SK-N-SH (cell line): ENCODE results near the gene C9orf57. TPM values are rescaled to one million over a fixed set of nuclear protein-coding genes. Genes with fewer than 3 reads are reported as not detected.

ENCODE experiments used
- CTCF ChIA-PET: fragments of 300-600, 350-600 bp; formaldehyde crosslinking; extraction: SDS; loops from one replicate; lab custom pipeline; 2021; lab: Yijun Ruan, JAX
- POLR2A ChIA-PET: fragments of 350-600 bp; sonication (Branson Sonifier 250); formaldehyde crosslinking; extraction: SDS; loops from one replicate; lab custom pipeline; 2020; ENCODE audit warnings: antibody characterized with exemption, inconsistent platforms; lab: Yijun Ruan, JAX
- DNase-seq: peaks from one replicate; pipeline ENCODE4 v3.0.0; 2012
- H2AFZ ChIP-seq: fragments of 200-600 bp; sonication (generic); 2 replicates; pipeline ENCODE4 v1.8.1; 2016; ENCODE audit warnings: antibody characterized with exemption, mild to moderate bottlenecking, low read depth
- H3F3A ChIP-seq: fragments of 200-600 bp; sonication (generic); replicated peaks from 2 replicates; pipeline ENCODE3; 2016; ENCODE audit warnings: antibody characterized with exemption, mild to moderate bottlenecking; ENCODE audit not compliant: insufficient read depth
- H3K27ac ChIP-seq, 2 experiments: fragments of 200-500 bp in 1 of 2; fragments of 200-600 bp in 1 of 2; sonication (Bioruptor generic) in 1 of 2; sonication (generic), shearing (Covaris generic) in 1 of 2; 2 replicates each; pipeline versions ENCODE4 v1.5.1 to v1.6.1; 2014 to 2016; ENCODE audit warnings: low read depth in 2 of 2, inconsistent platforms in 1 of 2, low read length in 1 of 2, mild to moderate bottlenecking in 1 of 2, mixed read lengths in 1 of 2
- H3K27me3 ChIP-seq: fragments of 200-600 bp; sonication (generic), shearing (Covaris generic); 2 replicates; pipeline ENCODE4 v1.6.1; 2016; ENCODE audit warnings: mixed run types; ENCODE audit not compliant: insufficient read depth
- H3K36me3 ChIP-seq, 2 experiments: fragments of 200-500 bp in 1 of 2; fragments of 200-600 bp in 1 of 2; sonication (Bioruptor generic) in 1 of 2; sonication (generic) in 1 of 2; replicated peaks in 1 of 2; 2 replicates each; pipeline versions ENCODE3 to v1.5.1; 2014 to 2016; ENCODE audit warnings: low read length in 1 of 2, mild to moderate bottlenecking in 1 of 2; ENCODE audit not compliant: insufficient read depth in 2 of 2, control insufficient read depth in 1 of 2
- H3K4me1 ChIP-seq, 2 experiments: fragments of 200-500 bp in 1 of 2; fragments of 200-600 bp in 1 of 2; sonication (Bioruptor generic) in 1 of 2; sonication (generic), shearing (Covaris generic) in 1 of 2; 2 replicates each; pipeline versions ENCODE4 v1.5.1 to v1.6.1; 2014 to 2016; ENCODE audit warnings: low read depth in 1 of 2, low read length in 1 of 2, mixed run types in 1 of 2; ENCODE audit not compliant: insufficient read depth in 2 of 2, control insufficient read depth in 1 of 2
- H3K4me2 ChIP-seq: fragments of 200-600 bp; sonication (generic), shearing (Covaris generic); 2 replicates; pipeline ENCODE4 v1.6.1; 2017; ENCODE audit warnings: mixed run types
- H3K4me3 ChIP-seq, 2 experiments: fragments of 200-500 bp in 1 of 2; fragments of 200-600 bp in 1 of 2; sonication (Bioruptor generic) in 1 of 2; sonication (generic), shearing (Covaris generic) in 1 of 2; 2 replicates each; pipeline versions ENCODE4 v1.5.1 to v1.8.1; 2014 to 2016; ENCODE audit warnings: low read depth in 2 of 2, inconsistent platforms in 1 of 2, low read length in 1 of 2, mild to moderate bottlenecking in 1 of 2, mixed read lengths in 1 of 2, moderate library complexity in 1 of 2
- H3K79me2 ChIP-seq: fragments of 200-600 bp; sonication (generic); 2 replicates; pipeline ENCODE4 v1.8.1; 2017; ENCODE audit warnings: mild to moderate bottlenecking; ENCODE audit not compliant: insufficient read depth
- H3K9ac ChIP-seq: fragments of 200-600 bp; sonication (generic); 2 replicates; pipeline ENCODE4 v1.6.1; 2017; ENCODE audit warnings: mixed run types
- H3K9me2 ChIP-seq: fragments of 200-600 bp; sonication (generic); 2 replicates; pipeline ENCODE4 v1.6.1; 2017; ENCODE audit warnings: mixed run types
- H3K9me3 ChIP-seq: fragments of 200-600 bp; sonication (generic); 2 replicates; pipeline ENCODE4 v1.6.1; 2017; ENCODE audit warnings: mixed run types, mild to moderate bottlenecking, moderate library complexity
- H4K20me1 ChIP-seq: fragments of 200-600 bp; sonication (generic); 2 replicates; pipeline ENCODE4 v1.6.1; 2017; ENCODE audit warnings: mild to moderate bottlenecking, mixed run types; ENCODE audit not compliant: insufficient read depth
- EZH2phosphoT487 ChIP-seq: fragments of 200-600 bp; sonication (generic); IDR thresholded peaks from 2 replicates; pipeline ENCODE4 v1.6.1; 2017; ENCODE audit warnings: low read depth, mixed run types, mild to moderate bottlenecking, antibody characterized with exemption, moderate library complexity, borderline replicate concordance
- FOXM1 ChIP-seq: IDR thresholded peaks from 2 replicates; pipeline ENCODE4 v1.4.0; 2012; ENCODE audit warnings: low read depth, mild to moderate bottlenecking
- GABPA ChIP-seq: IDR thresholded peaks from 2 replicates; pipeline ENCODE4 v1.4.0; 2012; ENCODE audit warnings: low read depth, mild to moderate bottlenecking
- GATA2 ChIP-seq: sonication (generic); formaldehyde crosslinking; IDR thresholded peaks from 2 replicates; pipeline ENCODE4 v1.5.0; 2020; ENCODE audit warnings: mild to moderate bottlenecking, missing genetic modification reagents
- MAX ChIP-seq: IDR thresholded peaks from 2 replicates; pipeline ENCODE4 v1.4.0; 2012; ENCODE audit warnings: low read depth
- MEF2A ChIP-seq: IDR thresholded peaks from 2 replicates; pipeline ENCODE4 v1.4.0; 2012; ENCODE audit warnings: low read depth, borderline replicate concordance
- SIN3A ChIP-seq: IDR thresholded peaks from 2 replicates; pipeline ENCODE4 v1.6.1; 2012; ENCODE audit warnings: low read depth, mild to moderate bottlenecking, low read length, moderate library complexity, borderline replicate concordance
- TAF1 ChIP-seq: IDR thresholded peaks from 2 replicates; pipeline ENCODE4 v1.6.1; 2012; ENCODE audit warnings: low read depth, mild to moderate bottlenecking, low read length, moderate library complexity, borderline replicate concordance
- TCF12 ChIP-seq: IDR thresholded peaks from 2 replicates; pipeline ENCODE4 v1.4.0; 2012
- TEAD4 ChIP-seq: IDR thresholded peaks from 2 replicates; pipeline ENCODE4 v1.4.0; 2012; ENCODE audit warnings: mild to moderate bottlenecking, borderline replicate concordance; ENCODE audit not compliant: insufficient read depth
- USF1 ChIP-seq: IDR thresholded peaks from 2 replicates; pipeline ENCODE4 v1.4.0; 2012; ENCODE audit warnings: low read depth, borderline replicate concordance
- WGBS: methylation state at CpG from one replicate; pipeline ENCODE4 v1.1.6; 2017; ENCODE audit warnings: low lambda C conversion rate; 5-methylcytosine and 5-hydroxymethylcytosine counted together
- polyA plus RNA-seq, 3 experiments: library from polyadenylated mRNA; depleted of rRNA; stranded (reverse); fragments of >200 nt; gene quantifications; 2 replicates each; pipeline ENCODE4 v1.2.3, GENCODE V29; 2012
- TF ChIP-seq, protein P1 (sequence below): fragments of 150-350 bp; IDR thresholded peaks from 2 replicates; pipeline ENCODE4 v1.6.1; 2016; ENCODE audit warnings: mild to moderate bottlenecking, low read depth, low read length
- TF ChIP-seq, protein P2 (sequence below): fragments of 200-600 bp; sonication (generic); IDR thresholded peaks from 2 replicates; pipeline ENCODE4 v1.6.1; 2017; ENCODE audit warnings: antibody characterized with exemption, mild to moderate bottlenecking, moderate library complexity

The C9orf57 gene
- polyA plus RNA-seq, 1 of the 3 experiments (the other 2 are of a cell fraction): not detected

DNA sequence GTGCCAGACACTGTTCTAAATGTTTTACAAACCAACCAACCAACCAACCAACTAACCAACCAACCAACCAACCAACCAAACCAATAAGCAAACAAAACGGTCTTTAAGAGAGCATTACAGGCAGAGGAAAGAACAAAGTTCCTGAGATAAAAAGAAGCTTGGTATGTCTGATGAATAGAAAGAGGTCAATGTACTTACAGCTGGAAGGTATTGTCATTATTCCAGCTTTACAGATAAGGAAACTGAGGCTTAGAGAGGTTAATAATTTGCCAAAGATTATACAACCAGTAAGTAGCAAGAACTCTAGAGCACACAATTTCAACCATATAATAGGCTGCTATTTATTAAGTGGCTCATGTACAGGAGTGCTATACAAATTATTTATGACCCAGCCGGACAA lies 29.6 kb downstream of the C9orf57 start:
- no peak overlapping the region for H3K9ac ChIP-seq
- no peaks in the 10 kb centered on the region for H3K9me2 ChIP-seq
- no peak overlapping the region for H2AFZ ChIP-seq
- peaks cover 6% of the 10 kb centered on the region for H3K27me3 ChIP-seq
- H3K27ac ChIP-seq: no peak overlapping the region
- no peak overlapping the region for H3K4me3 ChIP-seq
- TF ChIP-seq TCF12: no peak
- TF ChIP-seq GABPA: no peak
- TF ChIP-seq GATA2 (CRISPR knock-in tag): no peak
- TF ChIP-seq USF1: no peak
- no peak for TF ChIP-seq MEF2A
- TF ChIP-seq EZH2phosphoT487: no peak
- TF ChIP-seq TAF1: no peak
- TF ChIP-seq SIN3A: no peak
- TF ChIP-seq, protein P1, sequence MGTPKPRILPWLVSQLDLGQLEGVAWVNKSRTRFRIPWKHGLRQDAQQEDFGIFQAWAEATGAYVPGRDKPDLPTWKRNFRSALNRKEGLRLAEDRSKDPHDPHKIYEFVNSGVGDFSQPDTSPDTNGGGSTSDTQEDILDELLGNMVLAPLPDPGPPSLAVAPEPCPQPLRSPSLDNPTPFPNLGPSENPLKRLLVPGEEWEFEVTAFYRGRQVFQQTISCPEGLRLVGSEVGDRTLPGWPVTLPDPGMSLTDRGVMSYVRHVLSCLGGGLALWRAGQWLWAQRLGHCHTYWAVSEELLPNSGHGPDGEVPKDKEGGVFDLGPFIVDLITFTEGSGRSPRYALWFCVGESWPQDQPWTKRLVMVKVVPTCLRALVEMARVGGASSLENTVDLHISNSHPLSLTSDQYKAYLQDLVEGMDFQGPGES: no peak
- no peak for TF ChIP-seq FOXM1
- TF ChIP-seq MAX: no peak
- no peaks in the 10 kb centered on the region for H3K4me1 ChIP-seq
- DNase-seq: no peak
- no peaks in the 10 kb centered on the region for H3K79me2 ChIP-seq
- no peak overlapping the region for H3K4me2 ChIP-seq
- 14% methylated on average over 2 of the region's 2 CpGs for WGBS
- no peaks in the 10 kb centered on the region for H3K9me3 ChIP-seq
- ChIA-PET CTCF (interaction anchor here (2.0 kb wide), 1 partner anchor 224 kb away, joined by 5 read pairs; no protein-coding TSS in a partner anchor), POLR2A (no interaction called here)
- no peaks in the 10 kb centered on the region for H4K20me1 ChIP-seq
- H3F3A ChIP-seq: no peaks in the 10 kb centered on the region
- no peaks in the 10 kb centered on the region for H3K36me3 ChIP-seq

GRCh38 chr9:72029986-72030385 lies 30.4 kb downstream of the C9orf57 start:
- POLR2A ChIA-PET: no interaction called here
- no peak overlapping the region for H2AFZ ChIP-seq
- peaks cover 6% of the 10 kb centered on the region for H3K27me3 ChIP-seq
- H3K79me2 ChIP-seq: no peaks in the 10 kb centered on the region
- H3K9me3 ChIP-seq: no peaks in the 10 kb centered on the region
- H3K36me3 ChIP-seq: no peaks in the 10 kb centered on the region
- TF ChIP-seq, protein P2, sequence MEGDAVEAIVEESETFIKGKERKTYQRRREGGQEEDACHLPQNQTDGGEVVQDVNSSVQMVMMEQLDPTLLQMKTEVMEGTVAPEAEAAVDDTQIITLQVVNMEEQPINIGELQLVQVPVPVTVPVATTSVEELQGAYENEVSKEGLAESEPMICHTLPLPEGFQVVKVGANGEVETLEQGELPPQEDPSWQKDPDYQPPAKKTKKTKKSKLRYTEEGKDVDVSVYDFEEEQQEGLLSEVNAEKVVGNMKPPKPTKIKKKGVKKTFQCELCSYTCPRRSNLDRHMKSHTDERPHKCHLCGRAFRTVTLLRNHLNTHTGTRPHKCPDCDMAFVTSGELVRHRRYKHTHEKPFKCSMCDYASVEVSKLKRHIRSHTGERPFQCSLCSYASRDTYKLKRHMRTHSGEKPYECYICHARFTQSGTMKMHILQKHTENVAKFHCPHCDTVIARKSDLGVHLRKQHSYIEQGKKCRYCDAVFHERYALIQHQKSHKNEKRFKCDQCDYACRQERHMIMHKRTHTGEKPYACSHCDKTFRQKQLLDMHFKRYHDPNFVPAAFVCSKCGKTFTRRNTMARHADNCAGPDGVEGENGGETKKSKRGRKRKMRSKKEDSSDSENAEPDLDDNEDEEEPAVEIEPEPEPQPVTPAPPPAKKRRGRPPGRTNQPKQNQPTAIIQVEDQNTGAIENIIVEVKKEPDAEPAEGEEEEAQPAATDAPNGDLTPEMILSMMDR: no peak
- TF ChIP-seq TEAD4: no peak
- TF ChIP-seq, all 33 proteins: peak for 0
- Histone ChIP-seq H3K4me1 (no peaks in the 10 kb centered on the region), H4K20me1 (no peaks in the 10 kb centered on the region), H3K4me2 (no peak overlapping the region), H3K9ac (no peak overlapping the region), H3K4me3 (no peak overlapping the region), H3K9me2 (no peaks in the 10 kb centered on the region), H3F3A (no peaks in the 10 kb centered on the region), H3K27ac (no peak overlapping the region)
- DNase-seq: no peak
- 9% methylated on average over 1 of the region's 1 CpG for WGBS
- CTCF ChIA-PET: no interaction called here
